AG04450 (cell line): ENCODE data around the gene GRIA4. TPM values are rescaled to one million over a fixed set of nuclear protein-coding genes. Genes with fewer than 3 reads are reported as not detected.

ENCODE experiments used
- CTCF ChIA-PET: fragments of 300-600, 350-600 bp; formaldehyde crosslinking; extraction: SDS; loops from one replicate; lab custom pipeline; 2022; ENCODE audit warnings: antibody characterized with exemption, inconsistent platforms; lab: Charles Lee
- POLR2A ChIA-PET: fragments of 350-600 bp; formaldehyde crosslinking; extraction: SDS; loops from one replicate; lab custom pipeline; 2021; ENCODE audit warnings: antibody characterized with exemption, inconsistent platforms; lab: Yijun Ruan, JAX
- DNase-seq: peaks from one replicate; pipeline ENCODE4 v3.0.0-alpha.2; 2011; ENCODE audit warnings: low read depth, low spot score
- H3K27ac ChIP-seq: one replicate; pipeline ENCODE4 v1.5.1; 2012; ENCODE audit warnings: low read depth, low read length, control low read depth
- H3K27me3 ChIP-seq: one replicate; pipeline ENCODE4 v1.6.0; 2012; ENCODE audit warnings: low read length; ENCODE audit not compliant: control insufficient read depth, insufficient read depth
- H3K4me3 ChIP-seq: 2 replicates; pipeline ENCODE4 v1.5.1; 2011; ENCODE audit warnings: mild to moderate bottlenecking, low read depth, low read length, control low read depth
- H3K9me3 ChIP-seq: 2 replicates; pipeline ENCODE4 v1.5.1; 2012; ENCODE audit warnings: low read length; ENCODE audit not compliant: control insufficient read depth, insufficient read depth
- CTCF ChIP-seq: IDR thresholded peaks from 2 replicates; pipeline ENCODE4 v1.5.1; 2011; ENCODE audit warnings: low read depth, low read length, control low read depth, inconsistent platforms
- polyA plus RNA-seq: library from polyadenylated mRNA; depleted of rRNA; stranded (reverse); fragments of >200 nt; gene quantifications from 2 replicates; pipeline ENCODE4 v1.2.3, GENCODE V29; 2011

The GRIA4 gene
- polyA plus RNA-seq, 1 experiment: 0.64 TPM

DNA sequence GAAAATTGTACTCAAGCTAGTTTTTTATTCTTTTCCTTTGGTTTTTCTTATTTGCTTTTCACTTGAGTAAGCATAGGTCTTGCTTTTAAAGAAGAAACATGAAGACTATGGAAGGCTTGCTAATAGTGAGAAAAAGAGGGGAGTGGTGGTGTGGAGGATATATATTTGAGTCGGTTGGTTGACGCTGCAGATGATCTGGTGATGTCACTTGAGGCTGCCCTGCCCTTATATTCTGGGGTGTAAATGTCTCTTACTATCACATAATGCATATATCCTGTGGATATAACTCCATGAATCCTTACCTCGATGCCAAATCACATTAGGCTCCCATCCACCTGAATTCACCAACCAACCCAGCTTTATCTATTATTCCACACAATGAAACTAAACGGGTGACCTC lies 2.9 kb downstream of the GRIA4 start:
- Histone ChIP-seq H3K9me3 (no peaks in the 10 kb centered on the region), H3K27me3 (no peaks in the 10 kb centered on the region), H3K4me3 (no peak overlapping the region), H3K27ac (no peak overlapping the region)
- no peak for TF ChIP-seq CTCF
- POLR2A ChIA-PET: no interaction called here
- no peak for DNase-seq
- CTCF ChIA-PET: interaction anchor here (1.0 kb wide), 1 partner anchor 217 kb away, joined by 3 read pairs; no protein-coding TSS in a partner anchor

- CTCF ChIA-PET: interaction anchor here (1.0 kb wide), 1 partner anchor 216 kb away, joined by 3 read pairs; no protein-coding TSS in a partner anchor
- no peak for TF ChIP-seq CTCF
- no peak for DNase-seq
- Histone ChIP-seq H3K27ac (no peak overlapping the region), H3K27me3 (no peaks in the 10 kb centered on the region), H3K9me3 (no peaks in the 10 kb centered on the region), H3K4me3 (no peak overlapping the region)
- POLR2A ChIA-PET: no interaction called here
These were observed 3.3 kb downstream of the GRIA4 start for GRCh38 chr11:105613183-105613582.

DNA sequence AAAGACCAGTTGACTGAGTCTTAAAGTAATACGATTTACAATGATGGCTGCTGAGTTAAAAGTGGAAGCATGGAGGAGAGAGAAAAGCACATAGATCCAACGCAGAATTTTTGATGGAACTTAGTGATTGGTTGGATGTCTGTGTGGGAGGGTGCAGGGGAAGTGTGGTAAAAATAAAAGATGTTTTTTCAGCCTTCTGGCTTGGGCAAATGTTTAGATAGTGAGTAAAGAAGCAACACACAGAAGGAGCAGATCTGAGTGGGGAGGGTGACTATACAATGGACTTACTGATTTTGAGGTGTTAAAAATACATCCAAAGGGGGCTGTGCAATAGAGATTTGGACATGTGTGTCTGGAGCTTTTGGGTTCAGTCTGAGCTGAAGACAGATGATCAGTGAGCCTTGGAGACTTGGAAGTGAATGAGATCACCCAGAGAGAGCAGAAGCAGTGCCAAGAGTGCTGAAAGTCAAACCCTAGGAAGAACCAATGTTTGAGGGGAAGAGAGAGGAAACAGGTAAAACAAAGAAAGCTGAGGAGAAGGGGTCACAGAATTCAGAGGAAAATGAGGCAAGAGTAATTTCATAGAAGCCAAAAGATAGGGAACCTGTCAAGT lies 8.6 kb downstream of the GRIA4 start:
- no peak for TF ChIP-seq CTCF

DNA sequence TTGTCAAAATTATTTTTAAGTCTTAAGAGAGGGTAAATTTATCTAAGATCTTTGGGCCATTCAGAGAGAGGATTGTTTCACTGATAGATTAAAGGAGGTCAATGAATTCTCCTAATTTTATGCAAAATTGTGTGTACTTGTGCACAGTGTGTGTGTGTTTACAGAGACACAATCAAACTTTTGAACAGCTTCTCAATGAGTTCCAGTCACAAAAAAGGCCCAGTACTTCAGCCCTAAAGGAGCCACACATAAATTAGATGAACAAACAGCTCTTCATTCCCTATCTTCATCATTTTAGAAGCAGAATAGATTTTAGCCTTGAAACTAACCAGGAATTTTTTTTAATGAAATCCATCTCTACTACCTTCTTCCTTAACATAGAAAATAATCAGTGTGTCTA lies 9.7 kb downstream of the GRIA4 start:
- ChIA-PET CTCF (no interaction called here), POLR2A (no interaction called here)
- no peak for DNase-seq
- Histone ChIP-seq H3K27ac (no peak overlapping the region), H3K9me3 (no peaks in the 10 kb centered on the region), H3K27me3 (no peaks in the 10 kb centered on the region), H3K4me3 (no peak overlapping the region)
- no peak for TF ChIP-seq CTCF

More for the DNA sequence above, 8.6 kb downstream of the GRIA4 start:
- ChIA-PET POLR2A (no interaction called here), CTCF (interaction anchor here (0.6 kb wide), 1 partner anchor 11 kb away, joined by 4 read pairs; no protein-coding TSS in a partner anchor)
- Histone ChIP-seq H3K4me3 (no peak overlapping the region), H3K27me3 (no peaks in the 10 kb centered on the region), H3K27ac (no peak overlapping the region), H3K9me3 (no peaks in the 10 kb centered on the region)
- DNase-seq: no peak

GRCh38 chr11:105622016-105622415 lies 12.1 kb downstream of the GRIA4 start:
- DNase-seq: no peak
- POLR2A ChIA-PET: no interaction called here
- TF ChIP-seq CTCF: no peak

More at GRCh38 chr11:105622016-105622415, 12.1 kb downstream of the GRIA4 start:
- Histone ChIP-seq H3K9me3 (no peaks in the 10 kb centered on the region), H3K27me3 (no peaks in the 10 kb centered on the region), H3K4me3 (no peak overlapping the region), H3K27ac (no peak overlapping the region)
- CTCF ChIA-PET: no interaction called here
